HL-60 (cell line): ENCODE data around the gene NDRG4.

Source experiments
- GABPA ChIP-seq: IDR thresholded peaks from 2 replicates; pipeline ENCODE4 v1.6.1; 2012; ENCODE audit warnings: low read depth
- POLR2AphosphoS5 ChIP-seq: IDR thresholded peaks from 2 replicates; pipeline ENCODE4 v1.6.1; 2012; ENCODE audit warnings: low read depth
- TF ChIP-seq, protein P1 (sequence below): IDR thresholded peaks from one replicate; pipeline ENCODE4 v1.5.1; 2011; ENCODE audit warnings: low read length, control low read depth, inconsistent platforms; ENCODE audit not compliant: insufficient read depth
- TF ChIP-seq, protein P2 (sequence below): IDR thresholded peaks from 2 replicates; pipeline ENCODE4 v1.6.1; 2012; ENCODE audit warnings: low read depth; ENCODE audit not compliant: insufficient replicate concordance

DNA sequence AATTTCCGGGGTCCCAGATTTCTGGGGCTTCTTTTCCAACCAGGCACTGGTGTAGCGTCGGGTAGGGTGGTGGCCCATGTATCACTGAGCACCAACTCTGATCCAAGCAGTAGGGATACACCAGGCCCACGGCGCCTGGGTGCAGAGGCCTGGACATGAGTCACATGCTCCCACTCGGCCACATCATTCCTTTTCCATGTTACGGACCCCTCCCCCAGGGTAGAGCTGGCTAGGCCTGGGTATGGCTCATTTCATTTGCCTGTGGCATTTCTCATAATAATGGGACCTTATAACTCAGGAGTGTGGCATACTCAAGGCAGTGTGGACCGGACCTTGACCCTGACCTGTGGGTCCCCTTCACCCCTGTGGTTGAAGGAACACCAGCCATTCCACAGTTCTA lies 18.0 kb upstream of the NDRG4 start:
- TF ChIP-seq, protein P1, sequence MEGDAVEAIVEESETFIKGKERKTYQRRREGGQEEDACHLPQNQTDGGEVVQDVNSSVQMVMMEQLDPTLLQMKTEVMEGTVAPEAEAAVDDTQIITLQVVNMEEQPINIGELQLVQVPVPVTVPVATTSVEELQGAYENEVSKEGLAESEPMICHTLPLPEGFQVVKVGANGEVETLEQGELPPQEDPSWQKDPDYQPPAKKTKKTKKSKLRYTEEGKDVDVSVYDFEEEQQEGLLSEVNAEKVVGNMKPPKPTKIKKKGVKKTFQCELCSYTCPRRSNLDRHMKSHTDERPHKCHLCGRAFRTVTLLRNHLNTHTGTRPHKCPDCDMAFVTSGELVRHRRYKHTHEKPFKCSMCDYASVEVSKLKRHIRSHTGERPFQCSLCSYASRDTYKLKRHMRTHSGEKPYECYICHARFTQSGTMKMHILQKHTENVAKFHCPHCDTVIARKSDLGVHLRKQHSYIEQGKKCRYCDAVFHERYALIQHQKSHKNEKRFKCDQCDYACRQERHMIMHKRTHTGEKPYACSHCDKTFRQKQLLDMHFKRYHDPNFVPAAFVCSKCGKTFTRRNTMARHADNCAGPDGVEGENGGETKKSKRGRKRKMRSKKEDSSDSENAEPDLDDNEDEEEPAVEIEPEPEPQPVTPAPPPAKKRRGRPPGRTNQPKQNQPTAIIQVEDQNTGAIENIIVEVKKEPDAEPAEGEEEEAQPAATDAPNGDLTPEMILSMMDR: no peak
- TF ChIP-seq, protein P2, sequence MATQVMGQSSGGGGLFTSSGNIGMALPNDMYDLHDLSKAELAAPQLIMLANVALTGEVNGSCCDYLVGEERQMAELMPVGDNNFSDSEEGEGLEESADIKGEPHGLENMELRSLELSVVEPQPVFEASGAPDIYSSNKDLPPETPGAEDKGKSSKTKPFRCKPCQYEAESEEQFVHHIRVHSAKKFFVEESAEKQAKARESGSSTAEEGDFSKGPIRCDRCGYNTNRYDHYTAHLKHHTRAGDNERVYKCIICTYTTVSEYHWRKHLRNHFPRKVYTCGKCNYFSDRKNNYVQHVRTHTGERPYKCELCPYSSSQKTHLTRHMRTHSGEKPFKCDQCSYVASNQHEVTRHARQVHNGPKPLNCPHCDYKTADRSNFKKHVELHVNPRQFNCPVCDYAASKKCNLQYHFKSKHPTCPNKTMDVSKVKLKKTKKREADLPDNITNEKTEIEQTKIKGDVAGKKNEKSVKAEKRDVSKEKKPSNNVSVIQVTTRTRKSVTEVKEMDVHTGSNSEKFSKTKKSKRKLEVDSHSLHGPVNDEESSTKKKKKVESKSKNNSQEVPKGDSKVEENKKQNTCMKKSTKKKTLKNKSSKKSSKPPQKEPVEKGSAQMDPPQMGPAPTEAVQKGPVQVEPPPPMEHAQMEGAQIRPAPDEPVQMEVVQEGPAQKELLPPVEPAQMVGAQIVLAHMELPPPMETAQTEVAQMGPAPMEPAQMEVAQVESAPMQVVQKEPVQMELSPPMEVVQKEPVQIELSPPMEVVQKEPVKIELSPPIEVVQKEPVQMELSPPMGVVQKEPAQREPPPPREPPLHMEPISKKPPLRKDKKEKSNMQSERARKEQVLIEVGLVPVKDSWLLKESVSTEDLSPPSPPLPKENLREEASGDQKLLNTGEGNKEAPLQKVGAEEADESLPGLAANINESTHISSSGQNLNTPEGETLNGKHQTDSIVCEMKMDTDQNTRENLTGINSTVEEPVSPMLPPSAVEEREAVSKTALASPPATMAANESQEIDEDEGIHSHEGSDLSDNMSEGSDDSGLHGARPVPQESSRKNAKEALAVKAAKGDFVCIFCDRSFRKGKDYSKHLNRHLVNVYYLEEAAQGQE: no peak
- TF ChIP-seq POLR2AphosphoS5 (no peak), GABPA (no peak)
